Retina (tissue), 1 donor: ENCODE results near the gene F9.
A peak's percentile ranks its signal among the peaks of the same experiment; 100 is the strongest.
"Not testable (repeated sequence)": the region's sequence is repeated elsewhere in the genome, so short reads cannot be mapped to it uniquely, and the experiment has no call there.

Experiments
- DNase-seq: peaks from one replicate; pipeline ENCODE4 v3.0.0-alpha.2; 2016

F9 gene

DNA sequence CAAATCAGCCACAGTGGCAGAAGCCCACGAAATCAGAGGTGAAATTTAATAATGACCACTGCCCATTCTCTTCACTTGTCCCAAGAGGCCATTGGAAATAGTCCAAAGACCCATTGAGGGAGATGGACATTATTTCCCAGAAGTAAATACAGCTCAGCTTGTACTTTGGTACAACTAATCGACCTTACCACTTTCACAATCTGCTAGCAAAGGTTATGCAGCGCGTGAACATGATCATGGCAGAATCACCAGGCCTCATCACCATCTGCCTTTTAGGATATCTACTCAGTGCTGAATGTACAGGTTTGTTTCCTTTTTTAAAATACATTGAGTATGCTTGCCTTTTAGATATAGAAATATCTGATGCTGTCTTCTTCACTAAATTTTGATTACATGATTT, at the start of gene F9:
F9 (plus strand) TSS at position 190 of the 400 bp plus-strand sequence; CDS start at position 216, 26 bp downstream.
- no peak for DNase-seq

DNA sequence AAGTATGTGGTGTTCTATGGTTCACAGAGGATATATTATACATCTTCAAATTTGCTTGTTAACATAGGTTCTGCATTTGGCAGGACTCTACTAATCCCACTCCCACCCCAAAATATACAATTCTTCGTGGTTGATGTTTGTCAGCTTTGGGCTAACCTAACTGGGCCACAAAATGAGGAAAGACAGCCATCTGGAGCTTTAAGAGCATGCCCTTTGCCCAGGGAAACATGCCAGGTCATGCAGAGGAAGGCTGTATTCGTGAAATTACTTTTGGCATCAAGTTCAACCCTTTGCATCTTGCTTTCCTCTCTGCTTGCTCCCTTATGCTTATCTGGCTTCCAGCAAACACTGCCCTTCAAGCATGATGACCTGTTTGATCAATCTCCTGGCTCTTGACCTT, 46.8 kb upstream of the F9 start:
- no peak for DNase-seq

DNA sequence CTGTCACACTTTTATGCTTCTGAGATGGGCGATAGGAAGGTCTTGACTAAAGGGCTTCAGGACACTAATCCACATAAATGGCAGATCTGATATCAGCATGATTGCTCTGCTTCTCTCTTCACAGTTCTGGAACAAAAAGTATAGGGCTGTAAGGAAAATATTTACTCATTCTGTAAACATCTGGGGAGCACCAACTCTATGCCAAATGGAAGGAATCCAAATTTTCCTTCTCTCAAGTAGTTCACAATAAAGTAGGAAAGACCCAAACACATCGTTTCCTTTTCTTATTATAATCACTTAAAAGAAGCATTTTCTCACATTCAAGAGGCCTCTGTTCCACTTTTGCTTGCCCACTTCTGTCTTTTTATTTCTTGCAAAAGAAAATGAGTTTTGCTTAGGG, 45.9 kb upstream of the F9 start:
- DNase-seq: no peak

DNA sequence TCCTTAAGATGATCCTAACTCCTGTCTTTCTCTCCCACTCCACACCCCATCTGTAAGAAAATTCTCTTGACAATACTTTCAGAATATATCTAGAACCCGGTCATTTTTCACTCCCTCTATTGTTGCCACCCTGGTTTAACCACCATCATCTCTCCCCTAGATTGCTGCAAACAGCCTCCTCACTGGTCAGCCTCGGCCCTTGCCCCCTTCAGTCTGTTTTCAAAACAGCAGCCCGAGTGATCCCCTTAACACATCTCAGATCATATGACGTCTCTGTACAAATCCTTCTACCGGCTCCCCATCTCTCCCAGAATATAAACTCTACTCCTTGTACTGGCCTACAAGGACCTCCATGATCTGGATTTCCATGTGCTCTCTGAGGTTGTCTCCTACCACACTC, 35.2 kb upstream of the F9 start:
- DNase-seq: no peak

DNA sequence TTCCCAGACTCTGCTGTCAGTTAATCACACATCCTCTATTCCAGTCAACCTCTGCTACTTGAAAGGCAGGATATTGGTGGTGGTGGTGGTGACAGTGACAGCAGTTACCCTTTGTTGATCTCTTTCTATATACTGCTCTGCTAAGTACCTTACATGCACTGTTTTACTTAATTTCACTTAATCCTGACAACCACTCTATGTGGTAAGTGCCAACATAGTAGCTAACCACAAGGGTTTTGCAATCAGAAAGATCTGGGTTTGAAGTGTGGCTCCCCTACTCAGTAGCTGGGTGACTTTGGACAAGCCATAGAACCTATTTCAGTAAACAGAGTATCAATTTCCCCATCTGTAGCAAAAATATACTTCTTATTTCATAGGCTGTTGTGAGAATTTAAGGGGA, 24.2 kb upstream of the F9 start:
- no peak for DNase-seq

DNA sequence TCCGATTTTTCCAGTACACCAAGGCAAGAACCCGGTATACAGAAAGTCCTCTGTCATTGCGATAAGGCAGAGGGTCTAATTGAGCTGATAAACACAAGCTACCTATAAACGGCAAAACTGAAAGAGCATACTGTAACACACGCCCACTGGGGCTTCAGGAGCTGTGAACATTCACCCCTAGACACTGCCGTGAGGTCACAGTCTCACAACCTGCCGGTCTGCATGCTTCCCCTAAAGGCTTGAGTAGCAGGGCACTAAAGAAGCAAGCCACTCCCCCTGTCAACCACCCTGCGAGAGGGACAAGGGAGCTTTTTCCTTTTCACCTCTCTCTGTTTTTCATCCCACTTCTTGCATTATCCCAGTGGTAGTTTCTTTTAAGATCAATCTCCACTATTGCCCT, 22.4 kb upstream of the F9 start:
- DNase-seq: no peak

DNA sequence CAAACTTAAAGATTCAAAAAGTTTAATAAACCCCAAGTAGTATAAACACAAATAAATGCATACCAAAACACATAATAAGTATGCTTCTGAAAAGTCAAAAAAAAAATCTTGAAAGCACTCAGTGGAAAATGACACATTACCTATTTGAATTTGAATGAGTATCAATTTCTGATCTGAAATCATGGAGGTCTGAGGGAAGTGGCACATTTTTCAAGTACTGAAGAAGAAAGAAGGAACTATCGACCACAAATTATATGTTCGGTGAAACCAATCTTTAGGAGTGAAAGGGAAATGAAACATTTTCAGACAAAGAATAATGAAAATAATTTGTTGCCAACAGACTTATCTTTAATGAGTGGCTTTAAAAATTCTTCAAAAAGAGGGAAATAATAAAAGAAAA, 12.1 kb upstream of the F9 start:
- no peak for DNase-seq

DNA sequence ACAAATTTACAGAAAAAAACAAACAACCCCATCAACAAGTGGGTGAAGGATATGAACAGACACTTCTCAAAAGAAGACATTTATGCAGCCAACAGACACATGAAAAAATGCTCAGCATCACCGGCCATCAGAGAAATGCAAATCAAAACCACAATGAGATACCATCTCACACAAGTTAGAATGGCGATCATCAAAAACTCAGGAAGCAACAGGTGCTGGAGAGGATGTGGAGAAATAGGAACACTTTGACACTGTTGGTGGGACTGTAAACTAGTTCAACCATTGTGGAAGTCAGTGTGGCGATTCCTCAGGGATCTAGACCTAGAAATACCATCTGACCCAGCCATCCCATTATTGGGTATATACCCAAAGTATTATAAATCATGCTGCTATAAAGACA, 1.7 kb upstream of the F9 start:
- DNase-seq: not testable (repeated sequence)

DNA sequence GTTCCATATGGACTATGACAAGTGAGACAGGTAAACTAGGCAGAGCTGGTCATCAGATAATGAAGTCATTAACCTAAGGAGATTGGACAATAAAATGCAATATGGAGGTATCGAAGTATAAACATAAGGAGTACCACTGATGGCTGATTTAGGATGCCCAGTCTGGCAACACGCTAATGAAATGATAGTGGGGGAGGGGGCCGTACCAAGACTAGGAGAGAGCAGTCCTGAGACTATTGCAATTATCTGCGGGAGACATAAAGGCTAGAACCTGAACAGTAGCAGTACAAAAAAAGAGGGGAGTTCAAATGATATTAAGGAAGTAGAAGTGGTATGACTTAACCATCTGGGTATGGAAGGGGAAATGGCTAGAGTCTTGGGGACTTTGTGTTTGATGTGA, 2.3 kb downstream of the F9 start:
- no peak for DNase-seq

DNA sequence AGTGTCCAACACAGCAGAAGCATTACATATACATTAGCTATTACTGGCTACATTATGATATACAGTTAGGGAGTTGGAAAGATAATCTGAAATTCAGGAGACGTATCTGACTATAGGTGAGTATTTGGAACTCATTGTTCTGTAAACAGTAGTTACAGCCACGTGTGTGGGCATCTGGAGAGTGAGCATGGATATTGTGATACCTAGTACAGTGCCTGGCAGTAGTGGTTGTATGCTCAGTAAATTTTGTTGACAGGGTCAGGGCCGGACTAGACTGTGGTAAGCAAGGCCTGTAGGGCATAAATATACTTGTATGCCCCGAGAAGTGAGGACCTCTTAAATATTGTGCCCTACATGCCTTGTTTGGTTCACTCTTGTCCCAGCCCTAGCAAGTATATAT, 2.9 kb downstream of the F9 start:
- DNase-seq: no peak

DNA sequence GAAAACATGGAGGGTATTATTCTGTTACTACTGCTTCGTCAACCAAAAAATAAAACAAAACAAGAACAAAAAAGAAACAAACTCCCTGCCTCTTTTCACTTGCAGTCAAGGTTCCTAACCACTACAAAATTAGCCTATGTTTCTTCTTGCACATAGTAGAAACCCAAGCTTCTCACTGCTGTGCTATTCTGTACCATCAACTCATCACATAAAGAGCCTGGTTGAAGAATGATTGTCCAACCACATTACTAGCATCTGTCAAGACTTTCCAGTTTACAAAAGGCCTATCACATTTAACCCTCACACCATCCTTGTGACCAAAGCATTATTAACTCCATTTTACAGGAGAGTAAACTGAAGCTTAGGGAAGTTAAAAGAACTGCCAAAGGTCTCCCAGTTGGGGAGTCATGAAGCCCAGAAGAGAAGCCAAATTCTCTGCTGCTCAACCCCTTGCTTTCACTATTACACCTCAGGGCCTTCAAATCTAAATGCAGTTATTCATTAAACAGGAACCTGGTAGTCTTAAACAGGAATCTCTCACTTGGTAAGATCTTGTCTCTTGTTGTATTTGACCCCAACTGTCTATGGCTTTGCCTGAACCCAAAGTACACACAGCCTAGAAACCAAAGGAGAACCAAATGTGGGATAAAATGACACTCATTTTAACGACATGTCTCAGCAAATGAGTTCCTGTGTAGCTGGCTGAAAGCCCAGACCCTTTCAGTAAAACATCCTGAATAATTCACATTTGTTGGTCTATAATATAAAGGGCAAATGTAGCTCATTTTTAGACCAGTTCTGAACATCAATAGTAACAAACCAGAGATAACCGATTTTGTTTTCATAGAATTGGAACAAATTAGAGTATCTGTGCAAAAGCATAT, 8.6 kb downstream of the F9 start:
- no peak for DNase-seq

DNA sequence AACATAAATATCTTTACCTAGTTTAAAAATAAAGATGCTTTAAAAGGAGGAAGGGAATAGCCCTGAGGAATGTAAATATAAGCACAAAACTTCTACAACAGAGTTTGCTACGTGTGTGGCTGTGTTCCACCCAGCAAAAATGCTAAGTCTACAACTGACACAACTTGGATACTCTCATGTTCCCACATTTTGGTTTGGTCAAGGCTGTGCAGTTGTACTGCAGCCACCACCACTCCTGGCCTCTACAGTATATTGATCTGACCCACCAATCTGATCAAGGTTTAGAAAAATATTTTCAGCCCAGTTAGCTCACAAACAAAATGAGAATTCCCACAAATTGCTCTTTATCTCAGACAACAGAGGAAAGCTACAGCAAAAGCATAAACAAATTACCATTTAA, 12.1 kb downstream of the F9 start:
- DNase-seq: no peak

DNA sequence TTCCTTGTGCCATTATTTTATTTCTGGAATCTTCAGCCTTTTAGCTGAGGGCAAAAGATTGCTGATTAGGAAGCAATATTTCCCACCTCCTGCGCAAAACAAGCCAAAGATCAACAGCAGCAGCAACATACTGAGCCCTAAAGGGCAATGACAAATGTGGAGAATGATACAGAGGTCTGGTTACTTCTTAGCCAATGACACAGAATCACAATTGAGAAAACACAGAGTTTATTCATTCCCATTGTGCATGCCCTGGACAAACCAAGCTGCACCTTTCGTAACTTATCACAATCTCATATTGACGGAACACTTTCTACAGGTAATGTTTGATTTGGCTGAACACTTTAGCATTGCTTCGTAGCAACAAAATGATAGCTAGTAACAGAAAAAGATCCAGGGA, 13.4 kb downstream of the F9 start:
- DNase-seq: no peak

DNA sequence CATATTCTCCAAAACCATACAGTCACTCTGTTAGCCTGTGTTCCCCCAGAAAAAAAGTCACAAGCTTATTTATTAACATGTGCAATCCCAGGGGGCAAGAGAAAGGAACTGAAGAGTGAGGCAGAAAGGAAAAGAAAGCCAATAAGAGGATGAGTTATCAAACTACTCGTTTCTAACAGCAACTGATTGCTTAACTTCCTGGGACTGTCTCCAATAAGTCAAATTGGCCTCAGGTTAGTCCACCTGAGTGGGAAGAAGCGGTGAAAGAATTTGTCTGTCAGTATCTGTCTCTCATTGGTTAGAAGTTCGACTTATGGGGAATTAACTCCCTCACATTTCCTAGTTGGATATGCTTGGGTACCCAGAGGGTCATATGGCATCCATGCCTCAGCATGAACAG, 14.1 kb downstream of the F9 start:
- DNase-seq: no peak

DNA sequence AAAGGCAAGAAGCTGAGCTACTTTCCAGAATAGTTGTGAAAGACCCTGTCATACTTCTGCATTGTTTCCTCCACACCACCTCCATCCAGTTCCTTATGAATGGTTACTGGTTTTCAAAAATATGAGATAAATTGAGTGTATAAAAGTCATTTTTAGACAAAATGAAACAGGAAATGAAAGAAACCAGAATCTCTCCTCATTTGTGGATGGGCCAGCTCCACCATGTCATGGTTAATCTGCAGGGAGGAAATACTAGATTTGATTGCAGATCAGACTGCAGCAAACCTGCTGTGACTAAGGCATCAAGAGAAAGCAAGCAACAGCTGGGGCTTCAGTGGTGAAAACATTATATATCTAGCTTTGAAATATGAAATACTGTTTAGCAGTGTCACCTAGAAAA, 23.8 kb downstream of the F9 start:
- DNase-seq: no peak

DNA sequence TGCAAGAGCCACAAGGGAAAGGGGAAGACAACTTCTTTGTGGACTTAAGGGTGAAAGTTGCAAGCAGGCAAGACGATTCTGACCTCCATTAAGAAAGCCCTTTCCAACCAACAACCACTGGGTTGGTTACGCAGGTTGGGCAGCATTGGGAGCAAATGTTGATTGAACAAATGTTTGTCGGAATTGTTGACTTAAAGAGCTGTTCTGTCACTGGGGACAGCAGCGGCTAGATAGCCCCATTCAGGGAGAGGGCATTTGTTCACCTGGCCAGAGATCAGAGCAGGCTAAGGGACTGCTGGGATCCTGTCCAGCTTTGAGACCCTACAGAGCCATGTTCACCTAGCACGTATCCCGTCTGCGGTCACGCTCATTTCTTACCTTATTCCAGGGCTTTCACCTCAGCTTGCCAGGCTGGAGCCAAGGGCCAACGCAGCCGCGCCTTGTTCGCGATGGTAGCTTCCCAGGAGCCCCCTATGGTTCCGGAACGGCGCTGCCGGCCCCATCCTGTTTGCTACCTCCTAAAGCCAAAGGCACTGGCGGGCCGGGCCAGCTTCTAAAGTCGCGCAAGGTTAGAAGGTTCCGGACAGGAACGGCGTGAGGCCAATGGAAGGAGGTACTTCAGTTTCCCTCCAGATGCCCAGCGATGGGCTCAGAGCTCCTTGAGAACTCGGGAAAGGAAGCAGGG, 24.6 kb downstream of the F9 start:
- DNase-seq: no peak

DNA sequence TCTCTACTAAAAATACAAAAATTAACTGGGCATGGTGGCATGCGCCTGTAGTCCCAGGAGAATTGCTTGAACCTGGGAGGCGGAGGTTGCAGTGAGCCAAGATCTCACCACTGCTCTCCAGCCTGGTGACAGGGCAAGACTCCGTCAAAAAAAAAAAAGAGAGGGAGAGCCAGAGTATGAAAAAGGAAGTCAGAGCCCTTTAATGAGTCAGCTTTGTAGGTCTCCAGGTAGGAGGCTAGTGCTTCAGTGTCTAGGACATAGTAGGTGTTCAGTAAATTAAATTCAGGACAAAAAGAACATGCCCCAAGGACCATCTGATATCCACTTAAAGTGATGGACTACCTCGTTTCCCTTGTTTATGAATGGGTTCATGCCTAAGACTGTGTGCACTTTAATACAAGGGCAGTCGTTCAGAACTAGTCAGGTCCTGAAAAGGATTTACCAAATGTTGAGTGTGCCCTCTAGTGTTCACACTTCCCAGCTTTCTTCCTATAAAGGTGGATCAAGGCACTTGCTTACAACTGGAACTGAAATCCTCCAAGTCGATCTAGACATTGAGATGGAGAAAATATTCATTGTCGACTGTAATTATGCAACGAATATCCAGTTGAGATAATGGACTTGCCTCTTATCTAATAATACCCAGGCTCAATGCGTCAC, 29.0 kb downstream of the F9 start:
- DNase-seq: peak; percentile 33

DNA sequence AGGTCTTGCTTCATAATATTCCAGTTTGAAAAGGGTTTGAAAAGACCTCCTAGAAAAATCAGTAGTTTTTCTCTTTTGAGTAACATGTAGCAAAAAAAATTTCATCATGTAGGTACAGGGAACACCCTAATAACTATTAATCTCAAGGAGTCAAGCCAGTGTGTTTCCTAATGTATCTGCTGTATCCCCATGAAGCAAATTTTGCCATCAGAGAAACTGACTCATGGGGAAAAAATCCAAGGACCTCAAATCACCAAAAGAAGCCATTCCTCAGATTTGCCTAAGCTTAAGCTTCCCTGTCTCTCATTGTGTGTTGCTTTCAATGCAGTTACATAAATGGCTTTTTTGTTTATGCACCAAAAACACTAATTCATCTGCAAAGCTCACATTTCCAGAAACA, 29.7 kb downstream of the F9 start:
- DNase-seq: no peak

DNA sequence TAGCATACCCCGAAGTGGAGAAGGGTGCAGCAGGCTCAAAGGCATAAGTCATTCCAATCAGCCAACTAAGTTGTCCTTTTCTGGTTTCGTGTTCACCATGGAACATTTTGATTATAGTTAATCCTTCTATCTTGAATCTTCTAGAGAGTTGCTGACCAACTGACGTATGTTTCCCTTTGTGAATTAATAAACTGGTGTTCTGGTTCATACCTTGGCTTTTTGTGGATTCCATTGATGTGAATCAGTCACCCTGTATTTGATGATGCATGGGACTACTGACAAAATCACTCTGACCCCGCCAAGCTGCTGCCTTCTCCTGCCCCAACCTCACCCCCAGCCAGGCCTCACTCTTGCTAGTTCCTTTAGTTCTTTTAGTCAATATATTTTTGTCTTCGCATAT, 32.7 kb downstream of the F9 start:
- no peak for DNase-seq

DNA sequence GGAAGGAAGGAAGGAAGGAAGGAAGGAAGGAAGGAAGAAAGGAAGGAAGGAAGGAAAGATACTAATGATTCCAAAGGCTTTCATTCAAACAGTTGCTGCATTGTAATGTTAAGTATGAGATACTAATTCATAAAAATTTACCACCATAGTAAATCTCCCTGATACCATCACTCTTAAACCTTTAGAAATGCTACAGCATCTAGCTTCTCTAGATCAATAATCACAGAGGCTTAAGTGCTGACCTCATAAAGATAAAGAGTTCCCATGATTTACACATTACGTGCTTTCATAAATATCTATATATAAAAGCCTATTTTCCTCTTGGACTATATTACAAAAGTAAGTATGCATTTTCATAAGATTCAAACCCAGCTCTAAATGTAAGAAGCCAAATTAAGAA, 36.4 kb downstream of the F9 start:
- DNase-seq: no peak

DNA sequence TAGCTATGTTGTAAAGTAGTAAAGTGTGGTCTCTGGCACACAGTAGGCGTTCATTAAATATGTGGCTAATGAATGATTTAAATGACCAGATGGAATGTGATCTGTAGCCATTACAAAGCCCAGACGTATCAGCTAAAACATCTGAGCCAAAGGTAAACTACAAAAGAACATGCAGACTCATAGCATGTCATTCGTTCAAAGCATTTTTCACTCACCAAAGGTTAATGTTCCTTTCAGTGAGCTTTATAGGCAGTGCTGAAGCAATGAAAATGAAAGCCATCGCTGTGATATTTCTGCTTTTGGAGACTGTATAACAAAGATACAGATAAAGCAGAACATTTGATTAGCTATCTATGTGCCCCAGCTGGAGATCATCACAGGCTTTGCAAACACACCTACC, 50.5 kb downstream of the F9 start:
- no peak for DNase-seq

DNA sequence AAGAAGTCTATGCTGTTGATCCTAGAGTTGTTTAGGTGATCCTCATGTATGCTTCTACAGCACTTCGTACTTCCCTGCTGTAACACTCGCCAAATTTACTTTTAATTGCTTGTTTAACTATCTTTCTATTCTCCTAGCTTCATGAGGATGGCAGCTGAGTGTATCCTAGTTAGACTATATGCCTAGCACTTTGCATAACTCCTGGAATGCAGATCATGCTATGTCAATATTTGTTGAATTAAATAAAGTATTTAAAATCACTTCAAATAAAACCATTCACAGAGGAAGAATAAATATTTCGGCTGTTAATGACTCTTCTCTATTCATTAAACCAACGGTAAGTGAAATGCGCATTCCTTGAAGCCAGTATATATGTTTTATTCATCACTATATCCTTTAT, 55.1 kb downstream of the F9 start:
- DNase-seq: no peak

DNA sequence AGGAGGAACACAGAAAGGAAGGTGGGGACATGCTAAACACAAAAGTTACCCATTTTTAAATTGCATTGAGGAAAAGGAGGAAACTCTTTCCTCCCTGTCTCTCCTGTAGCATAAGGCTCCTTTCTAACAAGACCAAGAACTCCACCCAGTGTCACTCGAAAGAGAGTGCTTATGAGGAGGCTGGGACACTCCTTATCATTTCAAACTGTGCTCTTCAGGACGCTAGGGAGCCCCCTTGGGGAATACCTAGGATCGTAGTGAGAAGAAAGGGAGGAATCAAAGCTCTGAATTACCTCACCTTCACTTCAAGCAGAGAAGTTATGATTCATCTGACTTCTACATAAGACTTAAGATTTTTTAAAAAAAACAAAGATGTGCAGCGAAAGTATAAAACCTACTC, 65.5 kb downstream of the F9 start:
- no peak for DNase-seq

DNA sequence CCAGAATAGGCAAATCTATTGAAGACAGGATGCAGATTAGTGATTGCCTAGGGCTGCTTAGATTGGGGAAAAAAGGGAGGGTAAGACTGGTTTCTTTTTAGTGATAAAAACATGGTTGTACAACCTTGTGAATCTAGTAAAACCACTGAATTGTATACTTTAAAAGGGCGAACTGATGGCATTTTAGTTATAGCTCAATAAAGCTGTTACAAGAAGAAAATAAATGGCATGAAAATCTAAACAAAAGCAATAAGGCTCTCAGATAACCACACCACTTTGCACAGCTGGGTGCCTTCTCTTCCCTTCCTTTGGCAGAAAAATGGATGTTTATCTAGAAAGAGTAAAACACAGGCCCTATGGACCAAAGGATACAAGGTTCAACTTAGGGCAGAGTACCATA, 69.6 kb downstream of the F9 start:
- DNase-seq: no peak
